Sigmoid colon (tissue), 7 donors: ENCODE results near the gene WDFY4. TPM values are rescaled to one million over a fixed set of nuclear protein-coding genes. Genes with fewer than 3 reads are reported as not detected.

Experiments used
- DNase-seq: peaks from one replicate; pipeline ENCODE4 v3.0.0-alpha.2; 2019
- H3K27ac ChIP-seq, 4 donors: fragments of 200-600 bp; sonication (generic); one replicate each; pipeline ENCODE4 v1.5.1; 2016 to 2019; ENCODE audit warnings: mild to moderate bottlenecking in 1 of 4
- H3K27me3 ChIP-seq, 3 donors: fragments of 200-600 bp; sonication (generic); one replicate each; pipeline ENCODE4 v1.5.1; 2019; ENCODE audit warnings: mild to moderate bottlenecking in 1 of 3
- H3K36me3 ChIP-seq, 4 donors: fragments of 200-600 bp; sonication (generic); one replicate each; pipeline ENCODE4 v1.5.1; 2016 to 2019
- H3K4me1 ChIP-seq, 4 donors: fragments of 200-600 bp; sonication (generic); one replicate each; pipeline ENCODE4 v1.5.1; 2017 to 2019
- H3K4me3 ChIP-seq, 4 donors: fragments of 200-600 bp; sonication (generic); one replicate each; pipeline ENCODE4 v1.5.1; 2017 to 2019; ENCODE audit warnings: mild to moderate bottlenecking in 2 of 4, moderate library complexity in 1 of 4
- H3K9me3 ChIP-seq, 4 donors: fragments of 200-600 bp in 3 of 4; sonication (generic) in 3 of 4; one replicate each; pipeline versions ENCODE4 v1.5.1 to v1.6.1; 2013 to 2019
- CTCF ChIP-seq, 4 experiments: fragments of 450-650 bp in 3 of 4; fragments of 200-600 bp in 1 of 4; IDR thresholded peaks; one replicate each; pipeline ENCODE4 v1.5.1; 2016 to 2019; ENCODE audit warnings: antibody characterized with exemption in 4 of 4, mild to moderate bottlenecking in 3 of 4, moderate library complexity in 2 of 4
- EP300 ChIP-seq, 4 donors: sonication (generic); formaldehyde crosslinking; IDR thresholded peaks; one replicate each; pipeline ENCODE4 v1.6.1; 2017; ENCODE audit warnings: antibody characterized with exemption in 4 of 4
- POLR2A ChIP-seq, 2 donors: fragments of 450-650 bp; IDR thresholded peaks; one replicate each; pipeline ENCODE4 v1.6.1; 2016; ENCODE audit warnings: antibody characterized with exemption in 2 of 2, mild to moderate bottlenecking in 2 of 2, moderate library complexity in 2 of 2
- POLR2AphosphoS5 ChIP-seq, 4 donors: sonication (generic); formaldehyde crosslinking; IDR thresholded peaks; one replicate each; pipeline ENCODE4 v1.6.1; 2017; ENCODE audit warnings: antibody characterized with exemption in 4 of 4
- WGBS, 2 donors: extraction: QIAGEN DNeasy Blood & Tissue Kit; methylation state at CpG; one replicate each; pipeline ENCODE4 v1.1.7; 2013; 5-methylcytosine and 5-hydroxymethylcytosine counted together
- intact Hi-C: fragments of 100-400 bp; cut with DNase I; formaldehyde crosslinking; loops from one replicate; pipeline ENCODE4 v1.15.1; 2023
- polyA plus RNA-seq, 3 donors: library from polyadenylated mRNA; stranded (reverse); fragments of 200-250 nt; gene quantifications; one replicate each; pipeline ENCODE4 v1.2.3, GENCODE V29; 2013
- total RNA-seq, 4 donors: library from RNA; depleted of rRNA; stranded (reverse); fragments of >200 nt; gene quantifications; one replicate each; pipeline ENCODE4 v1.1.0, GENCODE V29; 2016
- donor health status: healthy with polysubstance abuse.
- donor health status: Bipolar disorder and iron deficiency.
- donor health status: healthy.

Gene WDFY4
- total and polyA plus RNA-seq, 7 donors, result 0.60 to 18.6 (median 2.5) TPM

GRCh38 chr10:48779077-48779476 is 94.4 kb downstream of the WDFY4 start:
- H3K4me1 ChIP-seq, result no peaks in the 10 kb centered on the region
- no peaks in the 10 kb centered on the region for H3K36me3 ChIP-seq
- DNase-seq, result no peak
- H3K27ac ChIP-seq, result no peak overlapping the region
- no peak overlapping the region for H3K4me3 ChIP-seq
- TF ChIP-seq EP300 (IDR thresholded peaks at IDR 0.05) (no peak), POLR2A (IDR thresholded peaks at IDR 0.05) (no peak), CTCF (IDR thresholded peaks at IDR 0.05) (no peak), POLR2AphosphoS5 (IDR thresholded peaks at IDR 0.05) (no peak)
- WGBS, 2 donors, result 81 to 92% methylated on average over 5 of the region's 5 CpGs
- H3K9me3 ChIP-seq, result no peaks in the 10 kb centered on the region
- intact Hi-C loops, result no loop called here
- H3K27me3 ChIP-seq, result no peaks in the 10 kb centered on the region

- no peak for DNase-seq
- Histone ChIP-seq H3K27me3 (no peaks in the 10 kb centered on the region), H3K36me3 (no peaks in the 10 kb centered on the region), H3K27ac (no peak overlapping the region), H3K4me1 (no peaks in the 10 kb centered on the region), H3K9me3 (no peaks in the 10 kb centered on the region), H3K4me3 (no peak overlapping the region)
- TF ChIP-seq EP300 (IDR thresholded peaks at IDR 0.05), result no peak
- TF ChIP-seq CTCF (IDR thresholded peaks at IDR 0.05), result no peak
- no peak for TF ChIP-seq POLR2A (IDR thresholded peaks at IDR 0.05)
- no peak for TF ChIP-seq POLR2AphosphoS5 (IDR thresholded peaks at IDR 0.05)
- 88 to 96% methylated on average over 6 of the region's 6 CpGs for WGBS, 2 donors
- intact Hi-C loops, result no loop called here
These were observed 95.0 kb downstream of the WDFY4 start for GRCh38 chr10:48779546-48780152.

DNA sequence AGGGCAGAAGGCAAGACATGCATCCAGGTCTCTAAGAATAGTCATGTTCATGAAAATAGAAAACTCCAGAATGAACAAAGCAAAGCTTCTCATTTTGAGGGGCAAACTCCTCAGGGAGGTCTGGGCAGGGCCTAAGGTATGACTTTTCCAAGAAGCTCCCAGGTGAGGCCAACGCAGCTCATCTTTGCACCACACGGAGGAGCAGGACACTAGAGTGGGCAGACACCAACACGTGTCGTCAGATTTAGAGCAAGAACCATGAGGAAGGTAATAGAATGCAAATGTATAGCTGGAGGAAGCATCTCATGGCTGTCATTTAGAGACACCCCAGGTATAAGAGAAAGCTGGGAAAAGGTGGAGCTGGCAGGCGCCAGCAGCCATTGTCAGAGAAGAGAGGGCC is 95.7 kb downstream of the WDFY4 start:
- H3K4me3 ChIP-seq, result no peak overlapping the region
- H3K4me1 ChIP-seq, result no peaks in the 10 kb centered on the region
- no peaks in the 10 kb centered on the region for H3K9me3 ChIP-seq
- DNase-seq, result no peak
- intact Hi-C loops, result no loop called here
- H3K36me3 ChIP-seq, result no peaks in the 10 kb centered on the region
- H3K27ac ChIP-seq, result no peak overlapping the region
- WGBS, 2 donors, result 89 to 93% methylated on average over 5 of the region's 5 CpGs
- TF ChIP-seq POLR2AphosphoS5 (IDR thresholded peaks at IDR 0.05) (no peak), EP300 (IDR thresholded peaks at IDR 0.05) (no peak), POLR2A (IDR thresholded peaks at IDR 0.05) (no peak), CTCF (IDR thresholded peaks at IDR 0.05) (no peak)
- H3K27me3 ChIP-seq, result no peaks in the 10 kb centered on the region

GRCh38 chr10:48782386-48782785 is 97.7 kb downstream of the WDFY4 start:
- Histone ChIP-seq H3K27ac (no peak overlapping the region), H3K36me3 (no peaks in the 10 kb centered on the region), H3K9me3 (no peaks in the 10 kb centered on the region), H3K4me3 (no peak overlapping the region), H3K27me3 (no peaks in the 10 kb centered on the region), H3K4me1 (no peaks in the 10 kb centered on the region)
- 74 to 85% methylated on average over 2 of the region's 2 CpGs for WGBS, 2 donors
- DNase-seq, result no peak
- intact Hi-C loops, result no loop called here
- TF ChIP-seq POLR2AphosphoS5 (IDR thresholded peaks at IDR 0.05) (no peak), CTCF (IDR thresholded peaks at IDR 0.05) (no peak), EP300 (IDR thresholded peaks at IDR 0.05) (no peak), POLR2A (IDR thresholded peaks at IDR 0.05) (no peak)

GRCh38 chr10:48784031-48784430 is 99.4 kb downstream of the WDFY4 start:
- Histone ChIP-seq H3K4me3 (no peak overlapping the region), H3K27me3 (no peaks in the 10 kb centered on the region), H3K36me3 (no peaks in the 10 kb centered on the region), H3K9me3 (no peaks in the 10 kb centered on the region), H3K4me1 (no peaks in the 10 kb centered on the region), H3K27ac (no peak overlapping the region)
- DNase-seq, result no peak
- intact Hi-C loops, result no loop called here
- 67 to 76% methylated on average over 2 of the region's 2 CpGs for WGBS, 2 donors
- no peak for TF ChIP-seq POLR2AphosphoS5 (IDR thresholded peaks at IDR 0.05)
